ENCODE results near the gene ZDHHC19. TPM values are rescaled to one million over a fixed set of nuclear protein-coding genes. Genes with fewer than 3 reads are reported as not detected.

The ZDHHC19 gene
- total and polyA plus RNA-seq, 2 experiments from 2014 or later = 0.26 to 1.4 TPM

GRCh38 chr3:196159952-196160804, 51.0 kb downstream of the ZDHHC19 start:
- DNase-seq (ENCODE audit: low read depth in 1 of 2, low spot score in 1 of 2) = peak in 1 of 2 donors; percentile 71
- H3K36me3 ChIP-seq = no peaks in the 10 kb centered on the region
- H3K4me3 ChIP-seq = no peak overlapping the region
- peak overlapping the region; percentile 17 for H3K27ac ChIP-seq
- H3K27me3 ChIP-seq = no peaks in the 10 kb centered on the region
- no peaks in the 10 kb centered on the region for H3K9me3 ChIP-seq (ENCODE audit: low read depth)
- TF ChIP-seq CTCF (IDR thresholded peaks at IDR 0.05; ENCODE audit: low read depth, low read length) = no peak
- peaks cover 11% of the 10 kb centered on the region for H3K4me1 ChIP-seq (ENCODE audit: low read depth)

GRCh38 chr3:196159526-196159925, 51.7 kb downstream of the ZDHHC19 start:
- no peaks in the 10 kb centered on the region for H3K9me3 ChIP-seq (ENCODE audit: low read depth)
- H3K4me3 ChIP-seq = no peak overlapping the region
- no peaks in the 10 kb centered on the region for H3K36me3 ChIP-seq
- peaks cover 9% of the 10 kb centered on the region for H3K4me1 ChIP-seq (ENCODE audit: low read depth)
- no peak overlapping the region for H3K27ac ChIP-seq
- H3K27me3 ChIP-seq = no peaks in the 10 kb centered on the region
- no peak for DNase-seq (ENCODE audit: low read depth in 1 of 2, low spot score in 1 of 2)
- TF ChIP-seq CTCF (IDR thresholded peaks at IDR 0.05; ENCODE audit: low read depth, low read length) = no peak

- TF ChIP-seq CTCF (IDR thresholded peaks at IDR 0.05; ENCODE audit: low read depth, low read length) = no peak
- no peak for DNase-seq (ENCODE audit: low read depth in 1 of 2, low spot score in 1 of 2)
- no peaks in the 10 kb centered on the region for H3K4me1 ChIP-seq (ENCODE audit: low read depth)
- no peak overlapping the region for H3K4me3 ChIP-seq
- H3K27ac ChIP-seq = no peak overlapping the region
- H3K9me3 ChIP-seq (ENCODE audit: low read depth) = no peaks in the 10 kb centered on the region
- H3K36me3 ChIP-seq = no peaks in the 10 kb centered on the region
- H3K27me3 ChIP-seq = no peaks in the 10 kb centered on the region
Measured at GRCh38 chr3:196156160-196156559, 55.0 kb downstream of the ZDHHC19 start.

GRCh38 chr3:196150481-196150880, 60.7 kb downstream of the ZDHHC19 start:
- no peak for TF ChIP-seq CTCF (IDR thresholded peaks at IDR 0.05; ENCODE audit: low read depth, low read length)
- no peaks in the 10 kb centered on the region for H3K36me3 ChIP-seq
- H3K27me3 ChIP-seq = no peaks in the 10 kb centered on the region
- H3K27ac ChIP-seq = no peak overlapping the region
- no peak overlapping the region for H3K4me3 ChIP-seq
- no peaks in the 10 kb centered on the region for H3K4me1 ChIP-seq (ENCODE audit: low read depth)
- H3K9me3 ChIP-seq (ENCODE audit: low read depth) = no peaks in the 10 kb centered on the region
- DNase-seq (ENCODE audit: low read depth in 1 of 2, low spot score in 1 of 2) = no peak

GRCh38 chr3:196149831-196150301, 61.3 kb downstream of the ZDHHC19 start:
- H3K4me1 ChIP-seq (ENCODE audit: low read depth) = no peaks in the 10 kb centered on the region
- no peaks in the 10 kb centered on the region for H3K27me3 ChIP-seq
- no peaks in the 10 kb centered on the region for H3K9me3 ChIP-seq (ENCODE audit: low read depth)
- no peak overlapping the region for H3K27ac ChIP-seq
- TF ChIP-seq CTCF (IDR thresholded peaks at IDR 0.05; ENCODE audit: low read depth, low read length) = no peak
- H3K4me3 ChIP-seq = no peak overlapping the region
- H3K36me3 ChIP-seq = no peaks in the 10 kb centered on the region
- no peak for DNase-seq (ENCODE audit: low read depth in 1 of 2, low spot score in 1 of 2)
